PFSK-1 (cell line): ENCODE data around the gene LIPG.

Experiments used
- POLR2AphosphoS5 ChIP-seq: IDR thresholded peaks from 2 replicates; pipeline ENCODE4 v1.6.1; 2012; ENCODE audit warnings: low read depth, mild to moderate bottlenecking, control low read depth, low read length, moderate library complexity
- TAF1 ChIP-seq: IDR thresholded peaks from 2 replicates; pipeline ENCODE4 v1.6.1; 2012; ENCODE audit warnings: low read length, control low read depth, borderline replicate concordance; ENCODE audit not compliant: insufficient read depth

DNA sequence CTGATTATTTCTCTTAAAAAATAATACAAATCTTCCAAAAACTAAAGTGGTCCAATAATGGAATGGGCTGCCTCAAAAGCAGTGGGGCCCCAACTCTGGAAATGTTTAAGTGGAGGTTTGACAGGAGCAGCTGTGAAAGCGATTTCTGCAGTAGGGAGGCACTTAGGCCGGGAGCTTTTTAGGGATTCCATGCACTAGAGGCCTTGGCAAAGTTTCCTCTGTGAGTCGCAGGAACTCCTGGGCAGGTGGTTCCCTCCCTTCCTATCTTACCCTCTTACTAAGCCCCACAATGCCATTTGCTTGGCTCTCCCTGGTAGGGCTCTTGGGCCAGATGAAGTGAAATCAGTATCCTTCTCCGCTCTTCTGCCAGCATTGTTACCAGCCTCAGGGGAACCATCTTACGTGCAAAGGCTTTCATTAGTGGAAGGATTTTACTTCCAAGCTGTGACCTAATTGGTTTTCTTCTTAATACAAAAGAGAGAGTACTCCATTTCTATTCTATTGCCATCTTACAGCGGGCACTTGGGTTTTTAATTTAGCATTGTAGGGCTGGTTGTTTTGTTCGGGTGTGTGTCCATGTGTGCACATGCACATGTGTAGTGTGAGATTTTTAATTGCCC is 40.5 kb upstream of the LIPG start:
- TF ChIP-seq POLR2AphosphoS5 (no peak), TAF1 (no peak)
